Amygdala (tissue), 56 donors: ENCODE data around the gene NFE2L2.
"Not testable (repeated sequence)": the region's sequence is repeated elsewhere in the genome, so short reads cannot be mapped to it uniquely, and the experiment has no call there.

ENCODE experiments used
- DNase-seq, 56 donors: peaks; one replicate each; lab custom pipeline; 2025; lab: John Stamatoyannopoulos, UW

The NFE2L2 gene

DNA sequence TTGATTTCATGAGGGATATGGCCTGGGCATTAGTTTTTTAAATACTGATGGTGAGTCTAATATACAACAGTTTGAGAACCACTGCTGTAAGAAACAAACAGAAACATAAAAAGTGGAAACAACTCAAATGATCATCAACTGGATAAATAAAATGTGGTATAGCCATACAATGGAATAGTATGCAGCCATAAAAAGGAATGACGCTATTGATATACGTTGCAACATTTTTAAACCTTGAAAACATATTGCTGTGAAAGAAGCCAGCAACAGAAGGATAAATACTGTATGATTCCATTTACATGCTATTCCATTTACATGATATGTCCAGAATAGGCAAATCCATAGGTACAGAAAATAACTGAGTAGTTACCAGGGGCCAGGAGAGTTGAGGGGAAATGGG, 6.5 kb downstream of the NFE2L2 start:
- no peak for DNase-seq

DNA sequence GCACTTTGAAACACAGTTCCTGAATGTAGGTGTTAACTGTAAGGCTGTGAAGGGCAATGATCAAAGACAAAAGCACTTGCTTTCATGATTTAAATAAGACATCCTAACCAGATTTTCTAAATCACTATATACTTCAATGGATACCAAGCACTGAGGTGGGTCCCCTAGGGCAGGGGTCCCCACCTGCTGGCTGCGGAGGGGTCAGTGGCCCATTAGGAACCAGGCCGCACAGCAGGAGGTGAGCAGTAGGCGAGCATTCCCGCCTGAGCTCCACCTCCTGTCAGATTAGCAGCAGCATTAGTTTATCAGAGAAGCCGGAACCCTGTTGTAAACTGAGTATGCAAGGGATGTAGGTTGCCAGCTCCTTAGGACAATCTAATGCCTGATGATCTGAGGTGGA, 7.1 kb downstream of the NFE2L2 start:
- no peak for DNase-seq

DNA sequence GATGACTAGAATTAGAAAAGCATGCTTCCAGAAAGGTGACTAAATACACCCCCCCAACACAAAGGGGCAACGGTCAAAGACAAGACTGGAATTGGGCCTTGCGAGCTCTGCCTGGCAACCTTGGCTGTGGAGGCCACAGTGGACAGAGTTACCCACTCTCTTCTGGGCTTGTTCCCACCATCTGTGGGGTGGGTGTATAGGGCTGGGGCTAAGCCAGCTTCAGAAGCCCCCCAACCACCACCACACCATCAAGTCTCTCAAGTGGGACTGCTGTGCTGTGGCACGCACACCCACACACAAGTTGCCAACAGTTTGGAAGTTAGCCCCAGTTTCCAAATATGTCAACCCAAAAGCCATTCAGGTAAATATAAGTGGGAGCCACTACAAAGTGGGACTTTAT, 7.8 kb downstream of the NFE2L2 start:
- DNase-seq, result no peak

DNA sequence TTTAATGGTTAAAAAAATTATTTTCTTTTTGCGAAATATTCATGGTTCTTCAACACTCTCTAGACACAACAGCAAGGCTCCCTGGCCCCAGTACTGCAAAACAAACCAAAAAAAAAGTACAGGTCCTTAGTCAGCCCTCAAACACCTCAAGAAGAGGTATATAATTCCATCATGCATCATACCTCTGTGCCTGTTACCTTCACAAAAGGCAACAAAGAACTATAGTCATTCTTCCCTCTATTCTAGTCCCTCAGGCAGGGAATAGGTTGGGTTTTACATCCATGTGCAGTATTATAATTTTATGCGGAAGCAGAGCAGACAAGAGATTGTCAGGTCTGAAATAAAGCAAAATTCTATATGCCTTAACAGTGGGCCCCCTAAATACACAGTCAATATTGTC, 8.5 kb downstream of the NFE2L2 start:
- DNase-seq, result no peak

DNA sequence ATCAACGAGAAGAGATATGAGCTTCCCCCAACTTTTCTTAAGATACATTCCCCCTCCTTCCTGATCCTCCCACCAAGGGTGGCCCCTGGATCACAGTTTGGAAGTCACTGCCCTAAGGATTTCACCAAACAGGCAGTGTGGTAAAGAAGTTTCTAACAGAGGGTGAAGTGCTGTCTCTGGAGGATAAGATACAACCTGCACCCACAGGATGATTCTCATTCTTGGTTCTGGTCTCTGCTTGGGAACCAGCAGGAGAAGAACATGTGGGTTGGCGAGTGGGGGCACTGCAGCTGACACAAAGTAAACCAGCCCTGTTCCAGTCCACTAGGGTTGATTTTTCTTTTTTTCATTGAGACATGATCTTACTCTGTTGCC, 9.3 kb downstream of the NFE2L2 start:
- no peak for DNase-seq

DNA sequence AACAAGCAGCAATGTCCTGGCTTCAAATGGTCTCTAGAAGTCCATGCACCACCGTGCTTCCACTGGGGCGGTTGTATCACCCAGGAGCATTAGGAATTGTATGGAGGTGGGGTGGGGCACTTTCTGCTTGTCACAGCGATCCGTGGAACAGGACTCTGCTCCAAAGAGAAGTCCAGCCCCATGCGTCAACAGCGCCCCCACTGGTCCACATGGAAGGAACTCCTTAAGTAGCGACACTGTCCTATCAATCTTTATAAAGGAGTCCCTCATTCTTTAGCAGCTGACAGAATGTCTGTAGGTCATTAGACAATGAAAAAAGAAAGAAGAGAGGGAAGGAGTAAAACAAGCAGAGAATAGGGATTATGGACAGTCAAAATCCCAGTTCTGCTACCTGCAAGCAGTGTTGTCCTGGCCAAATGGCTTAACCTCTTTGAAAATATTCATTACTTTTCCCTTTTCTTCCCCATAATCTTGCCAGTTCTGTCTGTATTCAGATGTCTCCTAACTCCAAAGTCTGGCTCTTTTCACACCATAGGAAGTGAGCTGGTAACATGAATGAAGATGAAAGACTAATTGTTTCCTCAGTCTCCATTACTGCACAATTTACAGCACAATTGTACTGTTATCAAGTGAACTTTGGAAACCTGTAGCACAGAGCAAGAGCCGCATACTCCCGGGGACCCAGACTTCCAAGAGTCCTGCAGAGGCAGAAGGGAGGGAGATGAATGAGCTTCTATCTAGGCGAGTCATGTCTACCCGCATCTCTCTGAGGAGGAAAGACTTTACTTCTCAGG, 9.9 kb downstream of the NFE2L2 start:
- peak in 22 of 56 donors; percentile 3 to 65 (median 22) for DNase-seq

DNA sequence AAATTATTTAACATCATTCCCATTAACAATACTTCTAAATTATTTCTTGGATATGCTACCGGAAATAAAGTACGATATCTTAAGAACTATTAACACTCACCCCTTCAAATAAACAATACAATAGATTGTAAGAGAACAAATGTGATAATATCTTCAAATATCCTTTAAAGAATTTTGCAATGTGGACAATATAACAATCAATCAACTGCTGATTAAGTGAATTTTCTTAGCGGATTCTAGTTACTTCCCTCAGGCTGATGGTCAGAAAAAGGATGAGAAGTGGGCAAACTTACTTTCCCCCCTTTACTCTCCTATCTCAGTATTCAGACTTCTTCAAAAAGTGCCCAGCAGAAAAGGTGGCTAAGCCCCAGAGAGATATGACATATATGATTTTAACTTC, 10.8 kb downstream of the NFE2L2 start:
- DNase-seq, result no peak

DNA sequence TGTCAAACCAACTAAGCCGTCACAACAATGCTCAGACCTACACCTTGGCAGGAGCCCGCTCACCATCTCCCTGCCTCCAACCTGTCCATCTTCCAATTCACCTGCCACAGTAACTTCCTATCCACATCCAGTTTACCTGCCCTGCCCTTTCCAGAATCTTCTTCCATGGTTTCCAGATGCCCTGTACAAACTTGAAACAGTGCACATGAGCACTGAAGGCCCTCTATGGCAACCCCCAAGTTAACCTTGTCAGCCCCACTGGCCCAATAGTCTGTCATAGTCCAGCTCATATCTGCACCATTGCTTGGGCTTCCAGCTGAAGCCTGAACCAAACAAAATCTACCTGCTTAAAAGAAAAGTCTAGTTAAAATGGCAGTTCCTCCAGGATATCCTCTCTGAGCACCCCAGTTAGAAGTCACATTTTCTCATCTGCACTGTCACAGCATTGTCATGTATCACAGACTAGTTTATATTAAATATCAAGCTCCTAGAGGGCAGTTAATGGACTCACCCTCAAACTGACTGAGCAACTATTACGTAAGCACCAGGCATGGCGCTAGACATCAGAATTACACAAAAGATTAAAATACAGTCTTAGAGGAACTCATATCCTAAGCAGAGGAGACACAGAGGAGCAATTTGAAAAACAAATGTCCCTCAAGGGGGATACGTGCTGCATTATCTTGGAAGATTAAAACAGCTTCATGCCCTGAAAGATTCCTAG, 11.6 kb downstream of the NFE2L2 start:
- DNase-seq, result no peak

DNA sequence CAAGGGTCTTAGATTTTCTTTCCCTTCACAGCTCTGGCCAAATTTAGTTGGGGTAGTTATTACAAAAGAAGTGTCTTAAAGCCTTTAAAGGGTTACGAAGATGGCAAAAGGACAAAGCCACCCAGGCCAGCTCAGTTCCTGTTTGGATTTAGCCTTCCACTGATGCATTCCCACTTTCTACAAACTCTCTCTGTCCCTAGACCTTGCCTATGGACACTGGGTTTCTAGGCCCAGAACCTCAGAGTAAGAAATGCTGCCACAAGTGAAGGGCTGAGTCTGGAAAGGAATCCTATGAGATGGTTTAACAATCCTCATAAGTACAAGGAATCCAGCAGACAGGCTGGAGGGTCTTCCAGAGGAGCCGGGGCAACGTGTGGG, 13.4 kb downstream of the NFE2L2 start:
- no peak for DNase-seq

DNA sequence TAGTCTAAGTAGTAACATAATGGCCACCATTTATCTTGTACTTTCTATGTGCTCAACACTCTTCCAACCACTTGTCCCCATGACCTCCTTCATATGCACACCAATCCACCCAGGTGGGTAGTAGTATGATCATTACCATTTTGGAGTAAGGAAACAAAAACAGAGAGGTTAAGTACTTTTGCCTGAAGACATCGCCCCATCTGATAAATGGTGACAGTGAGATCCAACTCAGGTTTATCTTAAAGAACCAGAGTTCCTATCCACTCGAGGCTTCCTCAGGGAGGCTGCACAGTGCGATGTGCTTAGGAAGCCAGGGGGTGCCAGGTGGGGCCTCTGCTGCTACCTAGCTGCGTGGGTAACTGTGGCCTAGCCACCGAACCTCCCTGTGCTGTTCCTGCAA, 14.1 kb downstream of the NFE2L2 start:
- DNase-seq, result no peak

DNA sequence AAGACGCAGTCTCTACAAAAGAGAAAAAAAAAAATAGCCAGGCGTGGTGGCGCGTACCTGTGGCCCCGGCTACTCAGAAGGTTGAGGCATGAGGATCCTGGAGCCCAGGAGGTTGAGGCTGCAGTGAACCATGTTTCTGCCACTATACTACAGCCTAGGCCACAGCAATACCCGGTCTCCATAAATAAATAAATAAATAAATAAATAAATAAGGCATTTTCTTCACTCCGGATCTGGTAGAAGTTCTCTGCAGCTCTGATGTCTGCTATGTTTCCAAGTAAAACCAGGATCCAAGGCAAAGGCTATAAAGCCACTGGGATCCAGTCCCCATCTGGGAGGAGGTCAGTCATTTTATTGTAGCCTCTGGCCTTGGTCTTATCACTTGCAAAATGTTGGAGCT, 15.5 kb downstream of the NFE2L2 start:
- DNase-seq, result no peak

DNA sequence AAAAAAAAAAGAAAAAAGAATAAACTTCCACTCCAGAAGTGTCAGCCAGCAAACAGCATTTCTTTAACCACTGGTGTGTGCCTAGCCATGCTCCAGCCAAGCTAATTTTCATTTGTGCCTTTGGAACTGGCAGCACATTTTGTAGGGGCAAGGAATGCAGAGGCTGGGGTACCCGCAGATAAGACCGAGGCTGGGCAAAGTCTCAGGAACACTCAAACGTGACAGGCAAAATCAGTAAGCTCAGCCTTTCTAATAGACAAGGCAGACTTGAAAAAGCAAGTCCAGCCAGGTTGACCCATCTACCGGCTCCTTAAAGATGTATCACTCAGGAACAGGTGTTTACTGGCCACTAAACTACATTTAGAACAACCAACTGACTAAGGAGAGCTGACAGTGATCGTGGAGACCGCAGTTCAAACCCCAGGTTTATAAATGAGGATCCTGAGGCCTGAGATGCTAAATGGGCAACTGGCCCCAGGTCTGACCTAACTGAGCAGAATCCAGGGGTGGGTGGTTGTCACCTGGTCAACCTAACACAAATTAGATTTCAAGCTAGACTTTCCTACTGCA, 16.7 kb downstream of the NFE2L2 start:
- DNase-seq, result no peak

DNA sequence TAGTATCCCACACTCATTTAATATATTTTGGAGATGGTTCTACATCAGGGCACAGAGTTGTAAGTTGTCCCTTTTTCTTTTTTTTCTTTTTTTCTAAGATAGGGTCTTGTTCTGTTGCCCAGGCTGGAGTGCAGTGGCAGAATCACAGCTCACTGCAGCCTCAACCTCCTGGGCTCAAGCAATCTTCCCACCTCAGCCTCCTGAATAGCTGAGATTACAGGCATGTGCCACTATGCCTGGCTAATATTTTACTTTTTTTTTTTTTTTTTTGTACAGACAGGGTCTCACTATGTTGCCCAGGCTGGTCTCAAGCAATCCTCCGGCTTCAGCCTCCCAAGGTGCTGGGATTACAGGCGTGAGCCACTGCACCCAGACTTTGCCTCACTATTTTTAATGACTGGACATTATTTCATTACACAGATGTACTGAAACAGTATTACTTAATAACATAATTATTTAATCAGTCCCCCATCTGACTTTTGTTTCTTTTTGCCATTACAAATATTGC, 17.9 kb downstream of the NFE2L2 start:
- not testable (repeated sequence) for DNase-seq

DNA sequence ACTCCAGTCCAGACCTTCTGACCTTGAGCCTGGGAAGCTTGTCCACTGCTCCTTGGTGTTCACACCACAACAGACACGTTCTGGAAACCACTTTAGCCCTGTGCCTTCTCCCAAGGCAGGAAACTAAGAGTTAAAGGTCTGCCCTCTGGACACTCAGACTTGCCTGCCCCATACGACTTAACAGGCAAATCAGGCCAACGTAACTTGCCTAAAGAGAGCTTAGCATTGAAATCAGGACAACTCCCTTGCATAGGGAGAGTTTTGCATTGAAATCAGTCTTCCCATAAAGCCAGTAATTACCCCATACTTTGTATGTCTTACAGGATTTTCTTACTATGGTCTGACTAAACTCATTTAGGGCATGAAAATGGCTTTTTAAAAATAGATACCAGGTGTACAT, 18.5 kb downstream of the NFE2L2 start:
- DNase-seq, result no peak

DNA sequence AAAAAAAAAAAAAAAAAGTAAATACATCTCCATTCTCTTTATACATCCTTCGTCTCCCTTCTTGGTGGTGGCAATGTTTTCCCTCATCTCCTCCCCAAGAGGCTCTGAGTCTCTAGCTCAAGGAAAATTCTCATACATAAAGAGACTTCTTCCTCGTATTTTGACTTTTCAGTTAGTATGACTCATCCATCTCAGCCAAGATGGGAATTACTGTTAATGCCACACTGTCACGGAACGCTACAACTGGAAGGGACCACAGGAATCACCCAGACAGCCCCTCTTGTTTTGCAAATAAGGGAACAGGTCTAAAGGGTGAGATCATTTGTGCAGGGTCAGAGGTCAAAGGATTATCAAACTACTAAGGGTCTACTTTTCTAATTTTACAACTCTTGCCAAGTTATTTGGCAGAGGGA, 19.5 kb downstream of the NFE2L2 start:
- no peak for DNase-seq

DNA sequence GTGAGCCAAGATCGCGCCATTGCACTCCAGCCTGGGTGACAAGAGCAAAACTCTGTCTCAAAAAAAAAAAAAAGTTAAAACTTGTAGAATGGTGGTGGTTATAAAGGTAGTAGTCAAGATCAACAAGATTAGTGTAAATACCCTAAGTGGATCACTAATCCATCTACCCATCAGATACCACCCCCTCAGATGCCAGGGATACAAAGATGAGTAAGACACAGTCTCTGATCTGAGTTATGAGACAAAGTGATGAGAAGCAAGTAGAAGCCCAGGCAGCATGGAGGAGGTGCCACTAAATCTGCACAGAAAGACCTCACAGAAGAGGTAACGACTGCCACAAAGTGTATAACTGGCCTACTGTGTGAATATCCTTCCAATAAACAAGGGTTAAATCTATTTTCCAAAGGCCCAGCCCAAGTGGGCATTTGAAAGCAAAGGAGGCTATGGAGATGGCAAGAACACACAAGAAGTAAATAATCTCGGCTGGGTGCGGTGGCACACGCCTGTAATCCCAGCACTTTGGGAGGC, 20.2 kb downstream of the NFE2L2 start:
- no peak for DNase-seq

DNA sequence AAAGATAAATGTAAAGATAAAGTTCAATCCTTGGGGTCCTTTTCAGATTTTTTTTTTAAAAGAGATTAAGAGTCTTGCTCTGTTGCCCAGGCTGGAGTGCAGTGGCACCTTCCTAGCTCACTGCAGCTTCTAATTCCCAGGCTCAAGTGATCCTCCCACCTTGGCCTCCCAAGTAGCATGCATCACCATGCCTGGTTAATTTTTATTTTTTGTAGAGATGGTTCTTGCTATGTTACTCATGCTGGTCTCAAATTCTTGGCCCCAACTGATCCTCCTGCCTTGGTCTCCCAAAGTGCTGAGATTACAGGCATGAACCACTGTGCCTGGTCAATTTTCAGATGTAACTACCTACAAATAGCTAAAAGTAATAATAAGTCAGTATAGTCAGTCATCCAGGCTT, 21.1 kb downstream of the NFE2L2 start:
- DNase-seq, result no peak

DNA sequence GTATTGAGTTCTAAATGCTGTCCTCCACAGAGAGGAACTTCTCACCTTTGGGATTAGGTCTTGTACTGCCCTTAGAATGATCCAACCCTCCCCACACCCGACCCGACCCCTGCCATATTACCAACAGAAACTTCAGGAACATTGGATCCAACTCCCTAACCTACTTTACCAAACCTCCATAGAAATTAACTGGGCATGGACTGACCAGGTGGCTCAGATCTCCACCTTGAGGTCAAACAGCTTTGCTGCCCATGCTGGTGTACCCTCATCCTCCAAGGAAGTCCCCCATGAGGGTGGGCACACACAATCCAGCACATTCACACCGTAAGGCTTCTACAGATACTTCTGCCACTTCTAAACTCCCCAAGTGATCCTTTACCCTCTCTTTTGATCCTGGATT, 21.5 kb downstream of the NFE2L2 start:
- no peak for DNase-seq

DNA sequence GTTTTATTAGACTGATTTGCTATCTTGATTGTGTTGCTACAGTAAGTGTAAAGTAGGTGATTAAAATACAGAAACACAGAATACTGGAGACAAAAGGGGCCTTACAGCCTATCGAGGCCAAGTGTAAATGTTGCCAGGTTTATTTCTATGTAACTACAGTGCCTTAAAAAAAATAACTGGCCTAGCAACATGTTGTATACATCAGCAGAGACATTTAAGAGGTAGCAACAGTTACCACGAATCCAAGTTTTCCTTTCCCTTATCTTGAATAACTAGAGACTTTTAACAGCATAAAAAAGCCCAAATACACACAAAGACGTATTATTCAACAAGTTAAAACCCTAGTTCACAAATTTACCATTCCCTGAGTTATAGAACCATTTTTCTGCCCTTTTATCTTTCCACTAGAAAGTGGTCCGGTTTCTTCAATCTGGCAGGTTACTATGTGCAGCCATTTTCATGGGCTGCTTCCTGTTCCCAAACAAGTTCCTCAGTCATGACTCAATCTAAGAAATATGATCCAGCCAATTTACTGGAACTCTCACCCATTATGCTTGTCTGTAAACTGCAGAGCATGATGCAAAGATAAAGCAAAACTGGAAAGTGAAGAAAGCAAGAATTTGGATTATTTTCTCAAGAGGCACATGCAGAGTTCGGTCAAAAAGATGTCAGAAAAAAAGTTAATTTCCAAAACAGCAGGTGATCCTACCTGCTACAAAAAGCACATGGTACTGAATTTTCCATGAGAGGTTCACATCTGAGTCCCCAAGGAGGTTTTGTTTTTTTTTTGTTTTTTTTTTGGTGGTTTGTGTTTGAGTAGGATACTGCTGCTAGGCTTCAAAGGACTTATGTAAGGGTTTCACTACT, 22.2 kb downstream of the NFE2L2 start:
- DNase-seq, result no peak

DNA sequence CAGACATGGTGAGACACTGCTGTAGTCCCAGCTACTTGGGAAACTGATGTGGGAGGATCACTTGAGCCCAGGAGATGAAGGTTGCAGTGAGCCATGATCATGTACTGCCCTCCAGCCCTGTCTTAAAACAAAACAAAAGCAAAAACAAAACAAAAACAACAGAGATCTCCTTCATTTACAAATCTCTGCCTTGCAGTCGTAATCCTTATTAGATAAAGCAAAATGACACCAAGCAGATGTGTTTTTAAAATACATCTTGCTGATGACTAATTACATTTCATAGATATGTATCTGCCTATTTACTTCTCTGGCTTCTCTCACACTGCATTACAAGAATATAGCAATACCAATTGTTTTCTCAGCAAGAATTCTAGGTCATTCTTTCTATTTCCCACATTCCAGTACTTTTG, 22.8 kb downstream of the NFE2L2 start:
- DNase-seq, result no peak
